ENCODE results near the gene CSPG4. TPM values are rescaled to one million over a fixed set of nuclear protein-coding genes. Genes with fewer than 3 reads are reported as not detected.

Gene CSPG4
- total RNA-seq, 1 experiment from 2014 or later: 2.0 TPM

GRCh38 chr15:75733761-75734651 lies 21.4 kb upstream of the CSPG4 start:
- Histone ChIP-seq H3T11ph (ENCODE audit: low read length) (no peak overlapping the region), H3K18ac (ENCODE audit: insufficient read length, low read depth, low read length) (no peak overlapping the region), H2BK12ac (ENCODE audit: insufficient read length, low read depth, low read length) (no peak overlapping the region), H2BK20ac (ENCODE audit: low read depth, low read length, poor library complexity, severe bottlenecking) (no peak overlapping the region), H4K8ac (replicated peaks; ENCODE audit: insufficient read length, low read depth, low read length) (no peak overlapping the region), H3K14ac (ENCODE audit: insufficient read depth, low read length) (no peak overlapping the region), H2AFZ (ENCODE audit: low read length) (no peak overlapping the region), H3K4me1 (ENCODE audit: insufficient read depth, low read length) (no peaks in the 10 kb centered on the region; the same call in 1 of the 2 replicates), H2BK5ac (ENCODE audit: insufficient read length, low read length) (no peak overlapping the region), H2BK120ac (ENCODE audit: low read depth, low read length, poor library complexity, severe bottlenecking) (no peak overlapping the region), H3K4me2 (ENCODE audit: insufficient read depth, insufficient read length, low read length) (no peak overlapping the region), H3K4ac (ENCODE audit: low read depth, low read length) (no peak overlapping the region), H3K27ac (ENCODE audit: insufficient read length, low read depth, low read length) (no peak overlapping the region), H3K56ac (ENCODE audit: insufficient read length, low read depth, low read length) (no peak overlapping the region), H3K27me3 (ENCODE audit: insufficient read depth, low read length) (no peaks in the 10 kb centered on the region; the same call in 1 of the 2 replicates), H3K79me2 (ENCODE audit: insufficient read depth, low read length) (no peaks in the 10 kb centered on the region), H2AK5ac (ENCODE audit: insufficient read length, low read length) (no peak overlapping the region), H3K79me1 (ENCODE audit: insufficient read depth, low read depth, low read length, poor library complexity, severe bottlenecking) (no peaks in the 10 kb centered on the region), H3K23me2 (ENCODE audit: insufficient read length, low read depth, low read length, poor library complexity, severe bottlenecking) (peaks cover 12% of the 10 kb centered on the region), H3K9ac (ENCODE audit: extremely low read depth, insufficient read length, low read length) (no peak overlapping the region), H4K20me1 (ENCODE audit: control insufficient read depth, insufficient read depth, insufficient read length) (no peaks in the 10 kb centered on the region), H4K91ac (ENCODE audit: insufficient read length, low read depth, low read length) (no peak overlapping the region), H3K23ac (ENCODE audit: insufficient read length, low read depth, low read length) (no peak overlapping the region), H2BK15ac (ENCODE audit: low read depth, low read length) (no peak overlapping the region), H3K9me3 (ENCODE audit: control insufficient read depth, low read depth, low read length) (no peaks in the 10 kb centered on the region), H4K5ac (ENCODE audit: insufficient read length, low read depth, low read length) (no peak overlapping the region)
- WGBS (ENCODE audit: extremely low coverage, insufficient read length, low lambda C conversion rate): no CpG with 5 or more reads among the region's 14 CpGs
- H3K27me3 Mint-ChIP-seq (ENCODE audit: low read depth): peaks cover 7% of the 10 kb centered on the region
- H3K4me3 Mint-ChIP-seq: no peak overlapping the region; a peak in 1 of 5 replicates
- no peak overlapping the region for H3K27ac Mint-ChIP-seq
- peaks cover 0 to 2% (median 0%) of the 10 kb centered on the region in 3 experiments; a peak in 2 of 7 replicates for H3K36me3 Mint-ChIP-seq (ENCODE audit: insufficient read depth in 1 of 3, low read depth in 3 of 3)
- no peak for DNase-seq
- no peaks in the 10 kb centered on the region for H3K9me3 Mint-ChIP-seq
- no peak for TF ChIP-seq CTCF (conservative IDR thresholded peaks at IDR 0.05)
- peaks cover 32 to 36% of the 10 kb centered on the region in 2 experiments for H3K4me1 Mint-ChIP-seq

Measured in H9 (cell line).